SK-N-SH (cell line): ENCODE data around the gene PDE6A. TPM values are rescaled to one million over a fixed set of nuclear protein-coding genes. Genes with fewer than 3 reads are reported as not detected.

Experiments
- CTCF ChIA-PET: fragments of 300-600, 350-600 bp; formaldehyde crosslinking; extraction: SDS; loops from one replicate; lab custom pipeline; 2021; lab: Yijun Ruan, JAX
- POLR2A ChIA-PET: fragments of 350-600 bp; sonication (Branson Sonifier 250); formaldehyde crosslinking; extraction: SDS; loops from one replicate; lab custom pipeline; 2020; ENCODE audit warnings: antibody characterized with exemption, inconsistent platforms; lab: Yijun Ruan, JAX
- DNase-seq: peaks from one replicate; pipeline ENCODE4 v3.0.0; 2012
- H2AFZ ChIP-seq: fragments of 200-600 bp; sonication (generic); 2 replicates; pipeline ENCODE4 v1.8.1; 2016; ENCODE audit warnings: antibody characterized with exemption, mild to moderate bottlenecking, low read depth
- H3F3A ChIP-seq: fragments of 200-600 bp; sonication (generic); replicated peaks from 2 replicates; pipeline ENCODE3; 2016; ENCODE audit warnings: antibody characterized with exemption, mild to moderate bottlenecking; ENCODE audit not compliant: insufficient read depth
- H3K27ac ChIP-seq, 2 experiments: fragments of 200-500 bp in 1 of 2; fragments of 200-600 bp in 1 of 2; sonication (Bioruptor generic) in 1 of 2; sonication (generic), shearing (Covaris generic) in 1 of 2; 2 replicates each; pipeline versions ENCODE4 v1.5.1 to v1.6.1; 2014 to 2016; ENCODE audit warnings: low read depth in 2 of 2, inconsistent platforms in 1 of 2, low read length in 1 of 2, mild to moderate bottlenecking in 1 of 2, mixed read lengths in 1 of 2
- H3K27me3 ChIP-seq: fragments of 200-600 bp; sonication (generic), shearing (Covaris generic); 2 replicates; pipeline ENCODE4 v1.6.1; 2016; ENCODE audit warnings: mixed run types; ENCODE audit not compliant: insufficient read depth
- H3K36me3 ChIP-seq, 2 experiments: fragments of 200-500 bp in 1 of 2; fragments of 200-600 bp in 1 of 2; sonication (Bioruptor generic) in 1 of 2; sonication (generic) in 1 of 2; replicated peaks in 1 of 2; 2 replicates each; pipeline versions ENCODE3 to v1.5.1; 2014 to 2016; ENCODE audit warnings: low read length in 1 of 2, mild to moderate bottlenecking in 1 of 2; ENCODE audit not compliant: insufficient read depth in 2 of 2, control insufficient read depth in 1 of 2
- H3K4me1 ChIP-seq, 2 experiments: fragments of 200-500 bp in 1 of 2; fragments of 200-600 bp in 1 of 2; sonication (Bioruptor generic) in 1 of 2; sonication (generic), shearing (Covaris generic) in 1 of 2; 2 replicates each; pipeline versions ENCODE4 v1.5.1 to v1.6.1; 2014 to 2016; ENCODE audit warnings: low read depth in 1 of 2, low read length in 1 of 2, mixed run types in 1 of 2; ENCODE audit not compliant: insufficient read depth in 2 of 2, control insufficient read depth in 1 of 2
- H3K4me2 ChIP-seq: fragments of 200-600 bp; sonication (generic), shearing (Covaris generic); 2 replicates; pipeline ENCODE4 v1.6.1; 2017; ENCODE audit warnings: mixed run types
- H3K4me3 ChIP-seq, 2 experiments: fragments of 200-500 bp in 1 of 2; fragments of 200-600 bp in 1 of 2; sonication (Bioruptor generic) in 1 of 2; sonication (generic), shearing (Covaris generic) in 1 of 2; 2 replicates each; pipeline versions ENCODE4 v1.5.1 to v1.8.1; 2014 to 2016; ENCODE audit warnings: low read depth in 2 of 2, inconsistent platforms in 1 of 2, low read length in 1 of 2, mild to moderate bottlenecking in 1 of 2, mixed read lengths in 1 of 2, moderate library complexity in 1 of 2
- H3K79me2 ChIP-seq: fragments of 200-600 bp; sonication (generic); 2 replicates; pipeline ENCODE4 v1.8.1; 2017; ENCODE audit warnings: mild to moderate bottlenecking; ENCODE audit not compliant: insufficient read depth
- H3K9ac ChIP-seq: fragments of 200-600 bp; sonication (generic); 2 replicates; pipeline ENCODE4 v1.6.1; 2017; ENCODE audit warnings: mixed run types
- H3K9me2 ChIP-seq: fragments of 200-600 bp; sonication (generic); 2 replicates; pipeline ENCODE4 v1.6.1; 2017; ENCODE audit warnings: mixed run types
- H3K9me3 ChIP-seq: fragments of 200-600 bp; sonication (generic); 2 replicates; pipeline ENCODE4 v1.6.1; 2017; ENCODE audit warnings: mixed run types, mild to moderate bottlenecking, moderate library complexity
- H4K20me1 ChIP-seq: fragments of 200-600 bp; sonication (generic); 2 replicates; pipeline ENCODE4 v1.6.1; 2017; ENCODE audit warnings: mild to moderate bottlenecking, mixed run types; ENCODE audit not compliant: insufficient read depth
- CTCF ChIP-seq: fragments of 200-600 bp; sonication (generic); IDR thresholded peaks from 2 replicates; pipeline ENCODE4 v1.6.1; 2017; ENCODE audit warnings: antibody characterized with exemption, mild to moderate bottlenecking, moderate library complexity
- EZH2phosphoT487 ChIP-seq: fragments of 200-600 bp; sonication (generic); IDR thresholded peaks from 2 replicates; pipeline ENCODE4 v1.6.1; 2017; ENCODE audit warnings: low read depth, mixed run types, mild to moderate bottlenecking, antibody characterized with exemption, moderate library complexity, borderline replicate concordance
- FOSL2 ChIP-seq: IDR thresholded peaks from 2 replicates; pipeline ENCODE4 v1.4.0; 2012; ENCODE audit warnings: low read depth, mild to moderate bottlenecking, moderate library complexity, borderline replicate concordance
- GATA2 ChIP-seq: sonication (generic); formaldehyde crosslinking; IDR thresholded peaks from 2 replicates; pipeline ENCODE4 v1.5.0; 2020; ENCODE audit warnings: mild to moderate bottlenecking, missing genetic modification reagents
- IRF3 ChIP-seq: fragments of 150-350 bp; IDR thresholded peaks from 2 replicates; pipeline ENCODE4 v1.6.1; 2016; ENCODE audit warnings: mild to moderate bottlenecking, low read depth, low read length
- JUND ChIP-seq: IDR thresholded peaks from 2 replicates; pipeline ENCODE4 v1.4.0; 2012
- MEF2A ChIP-seq: IDR thresholded peaks from 2 replicates; pipeline ENCODE4 v1.4.0; 2012; ENCODE audit warnings: low read depth, borderline replicate concordance
- NFIC ChIP-seq: IDR thresholded peaks from 2 replicates; pipeline ENCODE4 v1.4.0; 2012; ENCODE audit warnings: borderline replicate concordance
- NRF1 ChIP-seq: IDR thresholded peaks from 2 replicates; pipeline ENCODE4 v1.6.1; 2012; ENCODE audit warnings: low read depth, mild to moderate bottlenecking, low read length
- POLR2AphosphoS5 ChIP-seq: IDR thresholded peaks from 2 replicates; pipeline ENCODE4 v1.6.1; 2012; ENCODE audit warnings: low read depth, low read length
- RCOR1 ChIP-seq: fragments of 150-350 bp; IDR thresholded peaks from 2 replicates; pipeline ENCODE4 v1.6.1; 2017; ENCODE audit warnings: antibody characterized with exemption, low read length
- REST ChIP-seq: IDR thresholded peaks from 2 replicates; pipeline ENCODE4 v1.6.1; 2012; ENCODE audit warnings: mild to moderate bottlenecking, low read depth, low read length, moderate library complexity
- RFX5 ChIP-seq: IDR thresholded peaks from 2 replicates; pipeline ENCODE4 v1.6.1; 2012; ENCODE audit warnings: mild to moderate bottlenecking, improper control_type of control experiment, low read length
- RXRA ChIP-seq: IDR thresholded peaks from 2 replicates; pipeline ENCODE4 v1.4.0; 2012; ENCODE audit warnings: low read depth, mild to moderate bottlenecking, borderline replicate concordance
- SIN3A ChIP-seq: IDR thresholded peaks from 2 replicates; pipeline ENCODE4 v1.6.1; 2012; ENCODE audit warnings: low read depth, mild to moderate bottlenecking, low read length, moderate library complexity, borderline replicate concordance
- SMC3 ChIP-seq: IDR thresholded peaks from 2 replicates; pipeline ENCODE4 v1.6.1; 2012; ENCODE audit warnings: low read depth, low read length, improper control_type of control experiment
- TAF1 ChIP-seq: IDR thresholded peaks from 2 replicates; pipeline ENCODE4 v1.6.1; 2012; ENCODE audit warnings: low read depth, mild to moderate bottlenecking, low read length, moderate library complexity, borderline replicate concordance
- YY1 ChIP-seq: IDR thresholded peaks from 2 replicates; pipeline ENCODE4 v1.4.0; 2012; ENCODE audit warnings: low read depth, mild to moderate bottlenecking
- ZBTB33 ChIP-seq: IDR thresholded peaks from 2 replicates; pipeline ENCODE4 v1.4.0; 2012; ENCODE audit warnings: low read depth, borderline replicate concordance
- WGBS: methylation state at CpG from one replicate; pipeline ENCODE4 v1.1.6; 2017; ENCODE audit warnings: low lambda C conversion rate; 5-methylcytosine and 5-hydroxymethylcytosine counted together
- polyA plus RNA-seq, 3 experiments: library from polyadenylated mRNA; depleted of rRNA; stranded (reverse); fragments of >200 nt; gene quantifications; 2 replicates each; pipeline ENCODE4 v1.2.3, GENCODE V29; 2012

The PDE6A gene
- polyA plus RNA-seq, 1 of the 3 experiments (the other 2 are of a cell fraction), result 0.05 TPM

GRCh38 chr5:149940077-149940574 is 4.5 kb downstream of the PDE6A start:
- ChIA-PET POLR2A (interaction anchor here (0.7 kb wide), 1 partner anchor 416 kb away, joined by 3 read pairs; no protein-coding TSS in a partner anchor), CTCF (interaction anchor here (1.6 kb wide), 2 partner anchors 19 to 20 kb away, joined by 4 to 7 read pairs; partner anchors contain the start of gene SLC26A2)
- Histone ChIP-seq H3F3A (peaks cover 22% of the 10 kb centered on the region), H3K36me3 (no peaks in the 10 kb centered on the region), H3K27me3 (no peaks in the 10 kb centered on the region), H3K9me3 (no peaks in the 10 kb centered on the region), H3K9ac (no peak overlapping the region), H3K27ac (peak overlapping the region in 1 of 2 experiments; percentile 67; a peak in 3 of 4 replicates), H2AFZ (no peak overlapping the region), H3K4me1 (peaks cover 5 to 37% of the 10 kb centered on the region in 2 experiments), H3K9me2 (no peaks in the 10 kb centered on the region), H3K4me2 (no peak overlapping the region), H3K79me2 (no peaks in the 10 kb centered on the region), H3K4me3 (no peak overlapping the region), H4K20me1 (no peaks in the 10 kb centered on the region)
- DNase-seq, result no peak
- no peak for TF ChIP-seq RCOR1
- no peak for TF ChIP-seq YY1
- no peak for TF ChIP-seq EZH2phosphoT487
- TF ChIP-seq REST, result no peak
- TF ChIP-seq RXRA, result no peak
- no peak for TF ChIP-seq SMC3
- TF ChIP-seq JUND, result no peak
- TF ChIP-seq NRF1, result no peak
- TF ChIP-seq MEF2A, result no peak
- no peak for TF ChIP-seq IRF3
- TF ChIP-seq NFIC, result no peak
- no peak for TF ChIP-seq GATA2 (CRISPR knock-in tag)
- TF ChIP-seq RFX5, result no peak
- no peak for TF ChIP-seq TAF1
- TF ChIP-seq ZBTB33, result no peak
- TF ChIP-seq CTCF, result no peak
- no peak for TF ChIP-seq POLR2AphosphoS5
- TF ChIP-seq SIN3A, result no peak
- no peak for TF ChIP-seq FOSL2
- WGBS, result 93% methylated on average over 9 of the region's 9 CpGs
